HepG2 (cell line): Measurements from ENCODE around the gene SESN2. TPM values are rescaled to one million over a fixed set of nuclear protein-coding genes. Genes with fewer than 3 reads are reported as not detected.

ENCODE experiments used
- AKNA ChIP-seq: sonication (generic); formaldehyde crosslinking; IDR thresholded peaks from 2 replicates; pipeline ENCODE4 v1.4.0; 2020; ENCODE audit warnings: missing genetic modification reagents, borderline replicate concordance
- DMAP1 ChIP-seq: IDR thresholded peaks from 2 replicates; pipeline ENCODE4 v1.6.1; 2016
- GLMP ChIP-seq: sonication (generic); formaldehyde crosslinking; IDR thresholded peaks from 2 replicates; pipeline ENCODE4 v1.9.0; 2021; ENCODE audit warnings: missing genetic modification reagents, mild to moderate bottlenecking, borderline replicate concordance
- KDM6A ChIP-seq: IDR thresholded peaks from 2 replicates; pipeline ENCODE4 v1.6.1; 2016; ENCODE audit warnings: low read depth
- MXI1 ChIP-seq: IDR thresholded peaks from 3 replicates; pipeline ENCODE4 v1.6.1; 2012; ENCODE audit warnings: low read depth, low read length, inconsistent platforms, borderline replicate concordance
- NR1H2 ChIP-seq: sonication (generic); formaldehyde crosslinking; IDR thresholded peaks from 2 replicates; pipeline ENCODE4 v1.8.1; 2022; ENCODE audit warnings: low read depth, missing genetic modification reagents, borderline replicate concordance
- SIX4 ChIP-seq: sonication (generic); formaldehyde crosslinking; IDR thresholded peaks from 2 replicates; pipeline ENCODE4 v1.4.0; 2020; ENCODE audit warnings: missing genetic modification reagents
- SRF ChIP-seq: IDR thresholded peaks from 2 replicates; pipeline ENCODE4 v1.6.1; 2011; ENCODE audit warnings: mild to moderate bottlenecking, low read depth, low read length, moderate library complexity
- THAP11 ChIP-seq: IDR thresholded peaks from 2 replicates; pipeline ENCODE4 v1.6.1; 2016; ENCODE audit warnings: missing biosample characterization, missing genetic modification reagents
- XBP1 ChIP-seq: sonication (generic); formaldehyde crosslinking; IDR thresholded peaks from 2 replicates; pipeline ENCODE4 v1.5.0; 2020; ENCODE audit warnings: missing genetic modification reagents
- YEATS4 ChIP-seq: sonication (generic); formaldehyde crosslinking; IDR thresholded peaks from 2 replicates; pipeline ENCODE4 v1.4.0; 2020; ENCODE audit warnings: missing genetic modification reagents, borderline replicate concordance
- ZFP82 ChIP-seq: sonication (generic); formaldehyde crosslinking; IDR thresholded peaks from 2 replicates; pipeline ENCODE4 v1.5.1; 2020; ENCODE audit warnings: mild to moderate bottlenecking, missing genetic modification reagents, borderline replicate concordance
- ZNF414 ChIP-seq: sonication (generic); formaldehyde crosslinking; IDR thresholded peaks from 2 replicates; pipeline ENCODE4 v1.5.0; 2020; ENCODE audit warnings: missing genetic modification reagents
- ZNF546 ChIP-seq: sonication (generic); formaldehyde crosslinking; conservative IDR thresholded peaks from 2 replicates; pipeline ENCODE4 v1.8.1; 2023; ENCODE audit warnings: mild to moderate bottlenecking, missing genetic modification reagents
- ZNF614 ChIP-seq: IDR thresholded peaks from 2 replicates; pipeline ENCODE4 v1.6.1; 2018; ENCODE audit warnings: missing biosample characterization, missing genetic modification reagents, inconsistent platforms, borderline replicate concordance
- ZNF772 ChIP-seq: sonication (generic); formaldehyde crosslinking; IDR thresholded peaks from 2 replicates; pipeline ENCODE4 v1.5.0; 2020; ENCODE audit warnings: mild to moderate bottlenecking, missing genetic modification reagents
- ZNF839 ChIP-seq: sonication (generic); formaldehyde crosslinking; IDR thresholded peaks from 2 replicates; pipeline ENCODE4 v1.4.0; 2020; ENCODE audit warnings: missing genetic modification reagents, mild to moderate bottlenecking, borderline replicate concordance
- ZNF878 ChIP-seq: sonication (generic); formaldehyde crosslinking; IDR thresholded peaks from 2 replicates; pipeline ENCODE4 v1.8.1; 2023; ENCODE audit warnings: mild to moderate bottlenecking, missing genetic modification reagents, moderate library complexity
- polyA plus RNA-seq, 8 experiments: library from polyadenylated mRNA; depleted of rRNA in 3 of 8; stranded (reverse) in 7 of 8; unstranded in 1 of 8; fragments of >200 nt; fragmentation: Illumina TruSeq in 4 of 8; extraction: Trizol in 4 of 8; gene quantifications; 2 replicates each; pipeline versions ENCODE4 v1.2.1 to v1.2.3, GENCODE V29; 2011 to 2016; ENCODE audit warnings: low read depth in 4 of 8, missing spikeins in 1 of 8, mixed read lengths in 1 of 8; ENCODE audit not compliant: insufficient read depth in 1 of 8
- total RNA-seq, 5 experiments: library from RNA; depleted of rRNA; stranded (reverse); fragments of >200 nt; fragmentation: Illumina TruSeq; extraction: Trizol; gene quantifications; 2 replicates each; pipeline ENCODE4 v1.2.3, GENCODE V29; 2016; ENCODE audit warnings: low read depth in 1 of 5
- TF ChIP-seq, protein P1 (sequence below): sonication (generic); formaldehyde crosslinking; IDR thresholded peaks from 2 replicates; pipeline ENCODE4 v1.4.0; 2020; ENCODE audit warnings: mild to moderate bottlenecking, missing genetic modification reagents

Gene SESN2
- total and polyA plus RNA-seq, 2 of the 13 experiments (the other 11 are each of a cell fraction or from before 2014, with no cell fraction given): 13.2 to 19.1 TPM

- TF ChIP-seq KDM6A (CRISPR knock-in tag): peak; percentile 96
- no peak for TF ChIP-seq NR1H2 (CRISPR knock-in tag)
- no peak for TF ChIP-seq AKNA (CRISPR knock-in tag)
- TF ChIP-seq ZNF878: peak; percentile 55; the same call in 1 of the 2 replicates
- no peak for TF ChIP-seq ZNF546 (CRISPR knock-in tag)
- peak; percentile 74 for TF ChIP-seq DMAP1
- peak; percentile 31; the same call in 1 of the 3 replicates for TF ChIP-seq MXI1
- peak; percentile 72 for TF ChIP-seq ZNF614 (CRISPR knock-in tag)
- TF ChIP-seq SIX4 (CRISPR knock-in tag): 0 out of 2 replicates have a peak, but pooled peaks have one; percentile 23
- no peak for TF ChIP-seq SRF
- TF ChIP-seq ZNF414 (CRISPR knock-in tag): no peak; the same call in 1 of the 2 replicates
- no peak for TF ChIP-seq XBP1
- TF ChIP-seq GLMP (CRISPR knock-in tag): no peak
- TF ChIP-seq THAP11 (CRISPR knock-in tag): peak; percentile 71; the same call in 1 of the 2 replicates
- TF ChIP-seq ZFP82 (CRISPR knock-in tag): no peak
- TF ChIP-seq ZNF772: no peak
- no peak for TF ChIP-seq ZNF839
- TF ChIP-seq YEATS4 (CRISPR knock-in tag): 0 out of 2 replicates have a peak, but pooled peaks have one; percentile 20
- TF ChIP-seq, protein P1, sequence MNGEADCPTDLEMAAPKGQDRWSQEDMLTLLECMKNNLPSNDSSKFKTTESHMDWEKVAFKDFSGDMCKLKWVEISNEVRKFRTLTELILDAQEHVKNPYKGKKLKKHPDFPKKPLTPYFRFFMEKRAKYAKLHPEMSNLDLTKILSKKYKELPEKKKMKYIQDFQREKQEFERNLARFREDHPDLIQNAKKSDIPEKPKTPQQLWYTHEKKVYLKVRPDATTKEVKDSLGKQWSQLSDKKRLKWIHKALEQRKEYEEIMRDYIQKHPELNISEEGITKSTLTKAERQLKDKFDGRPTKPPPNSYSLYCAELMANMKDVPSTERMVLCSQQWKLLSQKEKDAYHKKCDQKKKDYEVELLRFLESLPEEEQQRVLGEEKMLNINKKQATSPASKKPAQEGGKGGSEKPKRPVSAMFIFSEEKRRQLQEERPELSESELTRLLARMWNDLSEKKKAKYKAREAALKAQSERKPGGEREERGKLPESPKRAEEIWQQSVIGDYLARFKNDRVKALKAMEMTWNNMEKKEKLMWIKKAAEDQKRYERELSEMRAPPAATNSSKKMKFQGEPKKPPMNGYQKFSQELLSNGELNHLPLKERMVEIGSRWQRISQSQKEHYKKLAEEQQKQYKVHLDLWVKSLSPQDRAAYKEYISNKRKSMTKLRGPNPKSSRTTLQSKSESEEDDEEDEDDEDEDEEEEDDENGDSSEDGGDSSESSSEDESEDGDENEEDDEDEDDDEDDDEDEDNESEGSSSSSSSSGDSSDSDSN (CRISPR knock-in tag): peak; percentile 38; the same call in 1 of the 2 replicates
Measured at GRCh38 chr1:28296401-28297261, 37.3 kb downstream of the SESN2 start (continued).
